Measurements from ENCODE around the gene SUPT4H1.

- no peak for TF ChIP-seq EZH2phosphoT487 (IDR thresholded peaks at IDR 0.05; ENCODE audit: low read depth)
- 0 out of 2 replicates have a peak, but pooled peaks have one; percentile 4 for TF ChIP-seq CTCF (IDR thresholded peaks at IDR 0.05; ENCODE audit: low read depth, low read length)
Observed at GRCh38 chr17:58337600-58338453, 14.2 kb downstream of the SUPT4H1 start.

Measured in OCI-LY3 (cell line).